Heart left ventricle (tissue), 13 donors: Measurements from ENCODE around the gene CRADD.

Source experiments
- CTCF ChIP-seq, 12 donors: fragments of 200-600 bp; sonication (generic) in 4 of 12; IDR thresholded peaks; one replicate each; pipeline versions ENCODE4 v1.5.0 to v1.8.0; 2018 to 2022; ENCODE audit warnings: antibody characterized with exemption in 12 of 12, mild to moderate bottlenecking in 5 of 12
- POLR2A ChIP-seq, 2 donors: fragments of 450-650 bp; IDR thresholded peaks; one replicate each; pipeline ENCODE4 v1.6.1; 2017; ENCODE audit warnings: antibody characterized with exemption in 2 of 2, mild to moderate bottlenecking in 2 of 2, moderate library complexity in 2 of 2
- donor health status: ischemic (EF 13 %, LVEDD 7.1; RV severe dilation, severe dysfunction).
- donor health status: DM: no; HTN: yes; CAD: no.
- donor health status: DM: no; HTN: no; CAD: no.
- donor health status: ischemic (EF 25% LVEDD 6.9; RV normal size, moderate dysfunction).
- donor health status: ischemic (EF 25% LVEDD 5.7; RV mildly dilated, moderate dysfunction).
- donor health status: ischemic (EF 35%, LVEDD 5.7; RV mildly dilated, moderate dysfunction).
- donor health status: nonischemic (EF 11% LVEDD 7.7; RV severe dilation, severe dysfunction).
- donor health status: DM: yes; HTN: yes; CAD: no.
- donor health status: PGD.
- donor health status: ischemic (EF 29% LVEDD 5.4; RV normal size, mild dysfunction).
- donor health status: nonischemic (EF 23%, LVEDD 6.1; RV moderate dilation, normal function).

- no peak for TF ChIP-seq CTCF (IDR thresholded peaks at IDR 0.05)
- TF ChIP-seq POLR2A (IDR thresholded peaks at IDR 0.05): no peak
Measured at GRCh38 chr12:93773122-93773871, 96.1 kb downstream of the CRADD start.
